Endothelial cell of umbilical vein (primary cell): ENCODE results near the gene CST3.

Experiments used
- EZH2 ChIP-seq: IDR thresholded peaks from 2 replicates; pipeline ENCODE4 v1.6.1; 2012; ENCODE audit warnings: borderline replicate concordance, low read depth, mild to moderate bottlenecking, moderate library complexity, low read length, inconsistent platforms; ENCODE audit not compliant: severe bottlenecking
- FOS ChIP-seq: IDR thresholded peaks from 2 replicates; pipeline ENCODE4 v1.6.1; 2011; ENCODE audit warnings: mild to moderate bottlenecking, low read length, moderate library complexity, borderline replicate concordance; ENCODE audit not compliant: insufficient read depth
- GATA2 ChIP-seq: IDR thresholded peaks from 2 replicates; pipeline ENCODE4 v1.7.0; 2011; ENCODE audit warnings: low read depth, mild to moderate bottlenecking, moderate library complexity, mixed read lengths, low read length; ENCODE audit not compliant: insufficient read length, insufficient read depth
- POLR2A ChIP-seq: IDR thresholded peaks from 2 replicates; pipeline ENCODE4 v1.6.1; 2012; ENCODE audit warnings: low read depth, mild to moderate bottlenecking, control low read depth, low read length
- POLR2AphosphoS5 ChIP-seq: IDR thresholded peaks from 2 replicates; pipeline ENCODE4 v1.6.1; 2012; ENCODE audit warnings: low read depth, mild to moderate bottlenecking, control low read depth, low read length, moderate library complexity; ENCODE audit not compliant: insufficient read depth
- TF ChIP-seq, protein P1 (sequence below), 2 donors: IDR thresholded peaks; 1 replicate in 1 of 2; 2 replicates in 1 of 2; pipeline ENCODE4 v1.5.1; 2011; ENCODE audit warnings: low read length in 2 of 2, mild to moderate bottlenecking in 2 of 2, moderate library complexity in 2 of 2, control low read depth in 1 of 2, inconsistent platforms in 1 of 2, low read depth in 1 of 2; ENCODE audit not compliant: insufficient read depth in 1 of 2; ENCODE audit errors: extremely low read depth in 1 of 2
- TF ChIP-seq, protein P2 (sequence below): IDR thresholded peaks from 2 replicates; pipeline ENCODE4 v1.6.1; 2011; ENCODE audit not compliant: insufficient read depth, insufficient read length

DNA sequence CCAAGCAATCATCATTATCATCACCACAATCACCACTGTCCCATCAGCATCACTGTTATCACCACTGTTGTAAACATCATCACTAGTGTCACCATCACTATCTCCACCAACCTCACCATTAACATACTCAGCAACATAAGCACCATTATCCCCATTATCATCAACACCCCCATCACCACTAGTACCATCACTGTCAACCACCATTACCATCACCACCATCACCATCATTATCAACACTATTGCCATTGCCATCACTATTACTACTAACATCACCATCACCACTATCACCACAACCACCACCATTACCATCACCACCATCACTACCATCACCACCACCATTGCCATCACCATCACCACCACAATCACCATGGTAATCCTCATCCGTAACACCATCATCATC, 31.6 kb upstream of the CST3 start:
- TF ChIP-seq, protein P1, sequence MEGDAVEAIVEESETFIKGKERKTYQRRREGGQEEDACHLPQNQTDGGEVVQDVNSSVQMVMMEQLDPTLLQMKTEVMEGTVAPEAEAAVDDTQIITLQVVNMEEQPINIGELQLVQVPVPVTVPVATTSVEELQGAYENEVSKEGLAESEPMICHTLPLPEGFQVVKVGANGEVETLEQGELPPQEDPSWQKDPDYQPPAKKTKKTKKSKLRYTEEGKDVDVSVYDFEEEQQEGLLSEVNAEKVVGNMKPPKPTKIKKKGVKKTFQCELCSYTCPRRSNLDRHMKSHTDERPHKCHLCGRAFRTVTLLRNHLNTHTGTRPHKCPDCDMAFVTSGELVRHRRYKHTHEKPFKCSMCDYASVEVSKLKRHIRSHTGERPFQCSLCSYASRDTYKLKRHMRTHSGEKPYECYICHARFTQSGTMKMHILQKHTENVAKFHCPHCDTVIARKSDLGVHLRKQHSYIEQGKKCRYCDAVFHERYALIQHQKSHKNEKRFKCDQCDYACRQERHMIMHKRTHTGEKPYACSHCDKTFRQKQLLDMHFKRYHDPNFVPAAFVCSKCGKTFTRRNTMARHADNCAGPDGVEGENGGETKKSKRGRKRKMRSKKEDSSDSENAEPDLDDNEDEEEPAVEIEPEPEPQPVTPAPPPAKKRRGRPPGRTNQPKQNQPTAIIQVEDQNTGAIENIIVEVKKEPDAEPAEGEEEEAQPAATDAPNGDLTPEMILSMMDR (IDR thresholded peaks at IDR 0.05; ENCODE audit: extremely low read depth in 1 of 2, insufficient read depth in 1 of 2, low read depth in 1 of 2, low read length in 2 of 2), result no peak
- no peak for TF ChIP-seq POLR2A
- no peak for TF ChIP-seq POLR2AphosphoS5
- TF ChIP-seq, protein P2, sequence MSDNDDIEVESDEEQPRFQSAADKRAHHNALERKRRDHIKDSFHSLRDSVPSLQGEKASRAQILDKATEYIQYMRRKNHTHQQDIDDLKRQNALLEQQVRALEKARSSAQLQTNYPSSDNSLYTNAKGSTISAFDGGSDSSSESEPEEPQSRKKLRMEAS, result no peak
- no peak for TF ChIP-seq FOS
- TF ChIP-seq EZH2, result no peak
- TF ChIP-seq GATA2, result no peak
